H1 (cell line): ENCODE data around the gene CCDC171. TPM values are rescaled to one million over a fixed set of nuclear protein-coding genes. Genes with fewer than 3 reads are reported as not detected.

Experiments
- CTCF ChIA-PET: fragments of 300-600 bp; sonication (Branson Sonifier 250); formaldehyde crosslinking; loops from one replicate; lab custom pipeline; 2021; ENCODE audit not compliant: partially characterized antibody; lab: Charles Lee
- POLR2A ChIA-PET: fragments of 300-600 bp; sonication (Branson Sonifier 250); formaldehyde crosslinking; loops from one replicate; lab custom pipeline; 2021; ENCODE audit warnings: inconsistent platforms; ENCODE audit not compliant: partially characterized antibody; lab: Charles Lee
- DNase-seq, 2 experiments: peaks; one replicate each; pipeline versions ENCODE4 v3.0.0 to v3.0.0-alpha.2; 2010 to 2022; ENCODE audit warnings: low spot score in 2 of 2, low read depth in 1 of 2, mixed read lengths in 1 of 2
- FAIRE-seq: peaks from 2 replicates; lab custom pipeline; 2011; peaks lifted over from hg19 to GRCh38; lab: Jason Lieb, UNC
- H2AFZ ChIP-seq: 2 replicates; pipeline ENCODE4 v1.8.1; 2012; ENCODE audit warnings: low read length, inconsistent platforms
- H2AK5ac ChIP-seq: 2 replicates; pipeline ENCODE4 v1.6.1; 2013; ENCODE audit warnings: low read depth, low read length
- H2BK120ac ChIP-seq: replicated peaks from 2 replicates; pipeline ENCODE3; 2013; ENCODE audit warnings: low read depth, low read length, inconsistent platforms
- H2BK12ac ChIP-seq: 2 replicates; pipeline ENCODE4 v1.6.1; 2013; ENCODE audit warnings: low read depth, low read length
- H2BK15ac ChIP-seq: 2 replicates; pipeline ENCODE4 v1.6.1; 2013; ENCODE audit warnings: low read length
- H2BK20ac ChIP-seq: 2 replicates; pipeline ENCODE4 v1.6.1; 2013; ENCODE audit warnings: low read length
- H2BK5ac ChIP-seq: 2 replicates; pipeline ENCODE4 v1.6.1; 2013; ENCODE audit warnings: low read depth, low read length
- H3K14ac ChIP-seq: 2 replicates; pipeline ENCODE4 v1.6.1; 2013; ENCODE audit warnings: inconsistent platforms; ENCODE audit not compliant: insufficient read length
- H3K18ac ChIP-seq: 2 replicates; pipeline ENCODE4 v1.6.1; 2013; ENCODE audit warnings: low read length; ENCODE audit errors: extremely low read depth
- H3K23ac ChIP-seq: 2 replicates; pipeline ENCODE4 v1.6.1; 2013; ENCODE audit warnings: inconsistent platforms; ENCODE audit not compliant: insufficient read length
- H3K23me2 ChIP-seq: 2 replicates; pipeline ENCODE4 v1.6.1; 2013; ENCODE audit warnings: low read depth, low read length
- H3K27ac ChIP-seq: 2 replicates; pipeline ENCODE4 v1.6.1; 2011; ENCODE audit warnings: low read depth, low read length, inconsistent platforms
- H3K27me3 ChIP-seq, 4 experiments: replicated peaks in 1 of 4; 1 replicate in 1 of 4; 2 replicates in 3 of 4; pipeline versions ENCODE4 v1.6.1 to v1.8.1; 2011 to 2013; ENCODE audit warnings: low read length in 3 of 4, mild to moderate bottlenecking in 3 of 4, inconsistent platforms in 2 of 4, mixed read lengths in 2 of 4, moderate library complexity in 1 of 4; ENCODE audit not compliant: control insufficient read depth in 3 of 4, insufficient read depth in 3 of 4; ENCODE audit errors: extremely low read depth in 1 of 4
- H3K36me3 ChIP-seq, 4 experiments: 2 replicates each; pipeline versions ENCODE4 v1.6.1 to v1.8.1; 2011 to 2013; ENCODE audit warnings: mild to moderate bottlenecking in 4 of 4, low read length in 3 of 4, moderate library complexity in 2 of 4, control low read depth in 1 of 4, inconsistent platforms in 1 of 4; ENCODE audit not compliant: insufficient read depth in 4 of 4, control insufficient read depth in 2 of 4
- H3K4ac ChIP-seq: replicated peaks from 2 replicates; pipeline ENCODE3; 2013; ENCODE audit warnings: low read length, low read depth, mixed read lengths, inconsistent platforms; ENCODE audit not compliant: insufficient read length
- H3K4me1 ChIP-seq, 4 experiments: replicated peaks in 1 of 4; 1 replicate in 1 of 4; 2 replicates in 3 of 4; pipeline versions ENCODE4 v1.6.1 to v1.8.1; 2011 to 2013; ENCODE audit warnings: low read length in 3 of 4, inconsistent platforms in 2 of 4, mixed read lengths in 1 of 4; ENCODE audit not compliant: insufficient read depth in 4 of 4, control insufficient read depth in 3 of 4
- H3K4me2 ChIP-seq, 2 experiments: 2 replicates each; pipeline versions ENCODE4 v1.6.1 to v1.8.1; 2011 to 2013; ENCODE audit warnings: low read depth in 2 of 2, low read length in 2 of 2, control low read depth in 1 of 2, inconsistent platforms in 1 of 2, mild to moderate bottlenecking in 1 of 2; ENCODE audit not compliant: insufficient read depth in 1 of 2
- H3K4me3 ChIP-seq, 4 experiments: fragments of 200-600, 300-600 bp in 1 of 4; sonication (generic), shearing (Covaris generic), sonication (Bioruptor Twin) in 1 of 4; 2 replicates each; pipeline versions ENCODE4 v1.5.1 to v1.8.1; 2011 to 2016; ENCODE audit warnings: low read length in 4 of 4, low read depth in 3 of 4, control low read depth in 2 of 4, inconsistent platforms in 2 of 4, mild to moderate bottlenecking in 2 of 4, mixed read lengths in 1 of 4, moderate library complexity in 1 of 4; ENCODE audit not compliant: insufficient read depth in 2 of 4; ENCODE audit errors: extremely low read depth in 1 of 4
- H3K56ac ChIP-seq: replicated peaks from 2 replicates; pipeline ENCODE3; 2013; ENCODE audit warnings: low read depth, mild to moderate bottlenecking, mixed read lengths, low read length, inconsistent platforms; ENCODE audit not compliant: insufficient read length
- H3K79me1 ChIP-seq: 2 replicates; pipeline ENCODE4 v1.6.1; 2013; ENCODE audit warnings: low read depth, low read length, control low read depth
- H3K79me2 ChIP-seq, 2 experiments: 2 replicates each; pipeline versions ENCODE4 v1.6.1 to v1.8.1; 2012 to 2013; ENCODE audit warnings: low read length in 2 of 2, mild to moderate bottlenecking in 2 of 2, inconsistent platforms in 1 of 2; ENCODE audit not compliant: insufficient read depth in 2 of 2, control insufficient read depth in 1 of 2
- H3K9ac ChIP-seq, 4 experiments: replicated peaks in 1 of 4; 1 replicate in 1 of 4; 2 replicates in 3 of 4; pipeline versions ENCODE4 v1.6.1 to v1.8.1; 2011 to 2013; ENCODE audit warnings: low read depth in 3 of 4, low read length in 3 of 4, control low read depth in 2 of 4, mild to moderate bottlenecking in 2 of 4, moderate library complexity in 2 of 4, inconsistent platforms in 1 of 4; ENCODE audit errors: extremely low read depth in 1 of 4
- H3K9me3 ChIP-seq, 2 experiments: 2 replicates each; pipeline versions ENCODE4 v1.6.1 to v1.8.1; 2012 to 2013; ENCODE audit warnings: mild to moderate bottlenecking in 2 of 2, moderate library complexity in 2 of 2, control low read depth in 1 of 2, inconsistent platforms in 1 of 2, low read depth in 1 of 2, low read length in 1 of 2, mixed read lengths in 1 of 2; ENCODE audit not compliant: insufficient read depth in 2 of 2
- H4K20me1 ChIP-seq, 2 experiments: replicated peaks in 1 of 2; 2 replicates each; pipeline versions ENCODE3 to v1.8.1; 2011 to 2013; ENCODE audit warnings: inconsistent platforms in 2 of 2, low read length in 2 of 2, mild to moderate bottlenecking in 1 of 2; ENCODE audit not compliant: insufficient read depth in 2 of 2, control insufficient read depth in 1 of 2
- H4K5ac ChIP-seq: 2 replicates; pipeline ENCODE4 v1.6.1; 2013; ENCODE audit warnings: low read length, low read depth, mixed read lengths, inconsistent platforms; ENCODE audit not compliant: insufficient read length
- H4K8ac ChIP-seq: 2 replicates; pipeline ENCODE4 v1.8.0; 2013; ENCODE audit warnings: mild to moderate bottlenecking, moderate library complexity, low read length, inconsistent platforms; ENCODE audit not compliant: insufficient read depth; ENCODE audit errors: extremely low read depth
- H4K91ac ChIP-seq: replicated peaks from 2 replicates; pipeline ENCODE3; 2013; ENCODE audit warnings: low read length, mixed read lengths, inconsistent platforms; ENCODE audit not compliant: insufficient read length
- CBX5 ChIP-seq: fragments of 300-800, 300-1000 bp; sonication (generic); IDR thresholded peaks from 2 replicates; pipeline ENCODE4 v1.7.1; 2016; ENCODE audit warnings: antibody characterized with exemption, low read length, low read depth
- CEBPB ChIP-seq: IDR thresholded peaks from 2 replicates; pipeline ENCODE4 v1.6.1; 2012; ENCODE audit warnings: low read depth, low read length
- CHD1 ChIP-seq: IDR thresholded peaks from 2 replicates; pipeline ENCODE4 v1.6.1; 2012; ENCODE audit warnings: low read depth, low read length, improper control_type of control experiment
- GABPA ChIP-seq: IDR thresholded peaks from 2 replicates; pipeline ENCODE4 v1.6.1; 2011; ENCODE audit warnings: mild to moderate bottlenecking, low read length, moderate library complexity, borderline replicate concordance; ENCODE audit not compliant: insufficient read depth
- HDAC2 ChIP-seq, 2 experiments: fragments of 300-600 bp in 1 of 2; sonication (generic) in 1 of 2; IDR thresholded peaks; 2 replicates each; pipeline ENCODE4 v1.6.1; 2011 to 2012; ENCODE audit warnings: low read depth in 2 of 2, low read length in 2 of 2, mild to moderate bottlenecking in 2 of 2, moderate library complexity in 2 of 2, borderline replicate concordance in 1 of 2, inconsistent platforms in 1 of 2
- KDM5A ChIP-seq: fragments of 200-600 bp; IDR thresholded peaks from 2 replicates; pipeline ENCODE4 v1.7.1; 2012; ENCODE audit warnings: mild to moderate bottlenecking, low read length, inconsistent platforms, mixed read lengths
- POLR2A ChIP-seq, 2 experiments: IDR thresholded peaks; 1 replicate in 1 of 2; 2 replicates in 1 of 2; pipeline ENCODE4 v1.6.1; 2011; ENCODE audit warnings: low read depth in 2 of 2, low read length in 2 of 2, mild to moderate bottlenecking in 2 of 2; ENCODE audit errors: control extremely low read depth in 1 of 2
- RBBP5 ChIP-seq: IDR thresholded peaks from 2 replicates; pipeline ENCODE4 v1.7.1; 2012; ENCODE audit warnings: low read depth, mild to moderate bottlenecking, inconsistent platforms, low read length, moderate library complexity, borderline replicate concordance
- RFX5 ChIP-seq: IDR thresholded peaks from 2 replicates; pipeline ENCODE4 v1.6.1; 2011; ENCODE audit warnings: low read depth, low read length, improper control_type of control experiment, borderline replicate concordance
- ZNF274 ChIP-seq: IDR thresholded peaks from 2 replicates; pipeline ENCODE4 v1.7.0; 2012; ENCODE audit warnings: low read length, borderline replicate concordance; ENCODE audit errors: extremely low read depth
- WGBS, 2 experiments: shearing (Covaris generic) in 1 of 2; methylation state at CpG; one replicate each; pipeline versions ENCODE4 v1.1.6 to v1.1.7; 2013 to 2015; ENCODE audit warnings: low lambda C conversion rate in 2 of 2, mixed read lengths in 2 of 2, inconsistent platforms in 1 of 2, low coverage in 1 of 2, missing lambda C conversion rate in 1 of 2; ENCODE audit not compliant: insufficient replicate concordance in 2 of 2, insufficient coverage in 1 of 2, insufficient read length in 1 of 2; ENCODE audit errors: extremely low coverage in 1 of 2, missing lambda C conversion rate in 1 of 2; 5-methylcytosine and 5-hydroxymethylcytosine counted together
- polyA plus RNA-seq, 7 experiments: library from polyadenylated mRNA; depleted of rRNA in 3 of 7; stranded (reverse) in 5 of 7; unstranded in 2 of 7; fragments of >200 nt in 5 of 7; fragments of 200-250 nt in 2 of 7; gene quantifications; 1 replicate in 5 of 7; 2 replicates in 1 of 7; 4 replicates in 1 of 7; pipeline versions ENCODE4 v1.2.1 to v1.2.3, GENCODE V29; 2011 to 2013; ENCODE audit warnings: missing spikeins in 2 of 7, mixed read lengths in 2 of 7
- total RNA-seq: library from RNA; stranded (reverse); fragmentation: NEBNext Ultra II Directional; extraction: Animal tissue kit (Norgen Biotek cat#: 25700); gene quantifications from 2 replicates; pipeline ENCODE4 v1.2.1, GENCODE V29; 2021
- TF ChIP-seq, protein P1 (sequence below): IDR thresholded peaks from 2 replicates; pipeline ENCODE4 v1.6.1; 2012; ENCODE audit warnings: low read length, inconsistent platforms

The CCDC171 gene
- total and polyA plus RNA-seq, 2 of the 8 experiments (the other 6 are each of a cell fraction or from before 2014, with no cell fraction given): 0.83 to 2.3 TPM

DNA sequence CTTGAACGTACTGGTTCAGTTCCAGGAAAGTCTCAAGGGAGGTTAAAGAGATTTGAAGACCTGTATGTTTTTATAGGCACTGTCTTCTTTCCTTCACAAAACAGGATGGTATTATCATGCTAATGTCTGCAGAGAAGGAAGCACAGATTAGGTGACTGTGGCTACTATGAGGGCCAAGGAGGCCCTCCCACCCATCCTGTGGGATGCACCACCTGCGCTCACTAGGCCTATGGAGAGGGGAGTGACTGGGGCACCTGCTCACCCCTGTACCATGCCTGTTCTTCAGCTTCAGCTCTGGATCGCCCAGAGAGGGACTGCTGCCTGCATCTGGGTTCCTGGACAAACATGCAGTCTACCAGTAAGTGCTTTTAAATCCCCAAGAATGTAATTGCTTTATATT, 469.4 kb downstream of the CCDC171 start:
- Histone ChIP-seq H2BK120ac (no peak overlapping the region), H3K4me3 (no peak overlapping the region), H4K8ac (no peak overlapping the region), H3K56ac (no peak overlapping the region)
- CTCF ChIA-PET: no interaction called here
- no peak for DNase-seq
- TF ChIP-seq KDM5A: no peak
- TF ChIP-seq, protein P1, sequence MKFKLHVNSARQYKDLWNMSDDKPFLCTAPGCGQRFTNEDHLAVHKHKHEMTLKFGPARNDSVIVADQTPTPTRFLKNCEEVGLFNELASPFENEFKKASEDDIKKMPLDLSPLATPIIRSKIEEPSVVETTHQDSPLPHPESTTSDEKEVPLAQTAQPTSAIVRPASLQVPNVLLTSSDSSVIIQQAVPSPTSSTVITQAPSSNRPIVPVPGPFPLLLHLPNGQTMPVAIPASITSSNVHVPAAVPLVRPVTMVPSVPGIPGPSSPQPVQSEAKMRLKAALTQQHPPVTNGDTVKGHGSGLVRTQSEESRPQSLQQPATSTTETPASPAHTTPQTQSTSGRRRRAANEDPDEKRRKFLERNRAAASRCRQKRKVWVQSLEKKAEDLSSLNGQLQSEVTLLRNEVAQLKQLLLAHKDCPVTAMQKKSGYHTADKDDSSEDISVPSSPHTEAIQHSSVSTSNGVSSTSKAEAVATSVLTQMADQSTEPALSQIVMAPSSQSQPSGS: no peak
- no peak for TF ChIP-seq HDAC2 (IDR thresholded peaks at IDR 0.05; ENCODE audit: borderline replicate concordance in 1 of 2, low read depth in 2 of 2, low read length in 2 of 2)
- no peak for TF ChIP-seq GABPA
- TF ChIP-seq CEBPB: no peak
- no peak for TF ChIP-seq RFX5
- no peak for TF ChIP-seq ZNF274
- TF ChIP-seq POLR2A (IDR thresholded peaks at IDR 0.05; ENCODE audit: control extremely low read depth in 1 of 2, low read depth in 2 of 2, low read length in 2 of 2): no peak
- TF ChIP-seq RBBP5: no peak
- TF ChIP-seq CHD1: no peak
- TF ChIP-seq CBX5: no peak
- TF ChIP-seq, all 59 proteins: peak for 0
- Histone ChIP-seq H3K14ac (no peak overlapping the region), H3K23ac (no peak overlapping the region), H3K36me3 (no peaks in the 10 kb centered on the region), H3K4ac (no peak overlapping the region), H2BK20ac (no peak overlapping the region), H2BK12ac (no peak overlapping the region), H2BK15ac (no peak overlapping the region), H3K79me2 (no peaks in the 10 kb centered on the region), H3K9me3 (peaks cover 6% of the 10 kb centered on the region in 2 experiments; a peak in 3 of 4 replicates), H3K27ac (no peak overlapping the region), H2BK5ac (no peak overlapping the region), H3K4me2 (no peak overlapping the region), H2AK5ac (no peak overlapping the region), H4K20me1 (no peaks in the 10 kb centered on the region), H3K27me3 (no peaks in the 10 kb centered on the region), H3K9ac (no peak overlapping the region), H3K23me2 (no peaks in the 10 kb centered on the region), H4K91ac (no peak overlapping the region), H3K79me1 (no peaks in the 10 kb centered on the region), H3K18ac (no peak overlapping the region), H3K4me1 (peaks cover 0 to 5% (median 0%) of the 10 kb centered on the region in 4 experiments; a peak in 3 of 7 replicates), H4K5ac (no peak overlapping the region), H2AFZ (no peak overlapping the region)
- no peak for FAIRE-seq
- WGBS, 2 experiments: 84% methylated on average over 3 of the region's 3 CpGs; no CpG with 5 or more reads in 1 of the 2 experiments
- POLR2A ChIA-PET: no interaction called here
